ENCODE data around the gene CCDC157. TPM values are rescaled to one million over a fixed set of nuclear protein-coding genes. Genes with fewer than 3 reads are reported as not detected.

CCDC157 gene
- total and polyA plus RNA-seq, 2 donors (not counting 1 experiment from before 2014, with no cell fraction given): 3.6 to 6.4 TPM

DNA sequence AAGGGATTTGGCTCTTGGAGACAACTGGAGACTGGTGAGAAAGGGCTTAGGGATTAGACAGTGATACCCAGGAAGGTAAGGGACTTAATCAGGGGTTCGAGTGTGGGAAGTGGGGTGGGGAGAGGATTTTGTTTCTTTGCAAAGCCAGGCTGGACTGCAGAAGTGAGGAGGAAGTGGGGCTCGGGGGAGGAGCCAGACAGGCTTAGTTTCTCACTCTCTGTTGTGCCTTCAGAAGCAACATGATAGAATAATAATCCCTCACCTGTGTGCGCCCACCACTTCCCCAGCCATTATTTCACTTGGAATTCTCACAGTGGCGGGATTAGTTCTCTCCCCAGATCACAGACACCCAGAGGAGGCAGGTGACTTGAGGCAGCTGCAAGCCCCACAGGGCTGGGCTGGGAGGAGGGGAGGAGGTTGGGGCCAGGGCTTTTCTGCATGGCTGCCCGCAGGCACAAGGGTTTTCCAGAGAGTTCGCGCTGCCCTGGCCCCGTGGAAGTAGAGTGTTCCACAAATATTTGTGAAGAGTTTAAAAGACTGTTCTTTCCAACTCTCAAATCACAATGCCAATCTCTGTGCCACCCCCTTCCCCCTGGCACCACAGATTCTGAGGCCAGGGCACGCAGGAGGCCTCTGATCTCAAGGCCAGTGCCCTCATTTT is 36.0 kb downstream of the CCDC157 start:
- H3K9me3 ChIP-seq (ENCODE audit: control extremely low read depth in 1 of 3, control insufficient read depth in 2 of 3, insufficient read depth in 1 of 3, low read length in 2 of 3): peaks cover 0 to 6% (median 0%) of the 10 kb centered on the region in 3 donors
- no peak overlapping the region for H3K9ac ChIP-seq (ENCODE audit: low read length)
- 87% methylated on average over 3 of the region's 9 CpGs for WGBS (ENCODE audit: insufficient coverage)
- no peaks in the 10 kb centered on the region for H3K9me3 Mint-ChIP-seq (ENCODE audit: insufficient read depth)
- DNase-seq (no peak), ATAC-seq (ENCODE audit: low read depth) (no peak)
- H3K27ac Mint-ChIP-seq: peak overlapping the region; percentile 68
- no peak overlapping the region for H3K4me3 Mint-ChIP-seq
- TF ChIP-seq EZH2 (IDR thresholded peaks at IDR 0.05; ENCODE audit: borderline replicate concordance, insufficient read depth, low read depth, low read length, poor library complexity, severe bottlenecking): no peak
- TF ChIP-seq, protein P1, sequence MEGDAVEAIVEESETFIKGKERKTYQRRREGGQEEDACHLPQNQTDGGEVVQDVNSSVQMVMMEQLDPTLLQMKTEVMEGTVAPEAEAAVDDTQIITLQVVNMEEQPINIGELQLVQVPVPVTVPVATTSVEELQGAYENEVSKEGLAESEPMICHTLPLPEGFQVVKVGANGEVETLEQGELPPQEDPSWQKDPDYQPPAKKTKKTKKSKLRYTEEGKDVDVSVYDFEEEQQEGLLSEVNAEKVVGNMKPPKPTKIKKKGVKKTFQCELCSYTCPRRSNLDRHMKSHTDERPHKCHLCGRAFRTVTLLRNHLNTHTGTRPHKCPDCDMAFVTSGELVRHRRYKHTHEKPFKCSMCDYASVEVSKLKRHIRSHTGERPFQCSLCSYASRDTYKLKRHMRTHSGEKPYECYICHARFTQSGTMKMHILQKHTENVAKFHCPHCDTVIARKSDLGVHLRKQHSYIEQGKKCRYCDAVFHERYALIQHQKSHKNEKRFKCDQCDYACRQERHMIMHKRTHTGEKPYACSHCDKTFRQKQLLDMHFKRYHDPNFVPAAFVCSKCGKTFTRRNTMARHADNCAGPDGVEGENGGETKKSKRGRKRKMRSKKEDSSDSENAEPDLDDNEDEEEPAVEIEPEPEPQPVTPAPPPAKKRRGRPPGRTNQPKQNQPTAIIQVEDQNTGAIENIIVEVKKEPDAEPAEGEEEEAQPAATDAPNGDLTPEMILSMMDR (IDR thresholded peaks at IDR 0.05): no peak
- no peaks in the 10 kb centered on the region for H4K20me1 ChIP-seq (ENCODE audit: control insufficient read depth, insufficient read depth, low read length, poor library complexity, severe bottlenecking)
- POLR2A ChIA-PET: interaction anchor here (0.7 kb wide), 1 partner anchor 34 kb away, joined by 3 read pairs; no protein-coding TSS in a partner anchor
- H3K27me3 ChIP-seq (replicated peaks in 1 of 4; ENCODE audit: control extremely low read depth in 1 of 4, control insufficient read depth in 3 of 4, insufficient read depth in 4 of 4, low read length in 3 of 4): peaks cover 0 to 22% (median 15%) of the 10 kb centered on the region in 4 experiments
- H3K27ac ChIP-seq (ENCODE audit: low read length in 2 of 2): no peak overlapping the region
- H3K4me1 Mint-ChIP-seq: peaks cover 35% of the 10 kb centered on the region
- peaks cover 29% of the 10 kb centered on the region for H3K27me3 Mint-ChIP-seq
- peak overlapping the region; percentile 33 for H3K4me2 ChIP-seq (replicated peaks; ENCODE audit: low read depth, low read length, poor library complexity, severe bottlenecking)
- CTCF ChIA-PET: interaction anchor here (1.0 to 19.9 kb wide), 9 partner anchors 9 to 115 kb away, joined by 3 to 510 read pairs (median 4); partner anchors contain the start of genes CASTOR1 and MTFP1
- H2AFZ ChIP-seq (ENCODE audit: insufficient read depth, low read depth, low read length, poor library complexity, severe bottlenecking): peak overlapping the region; percentile 55
- H3K4me1 ChIP-seq (ENCODE audit: control insufficient read depth in 2 of 2, insufficient read depth in 2 of 2, low read length in 2 of 2): peaks cover 32 to 39% of the 10 kb centered on the region in 2 donors
- H3K4me3 ChIP-seq (ENCODE audit: control extremely low read depth in 1 of 5, extremely low read depth in 1 of 5, insufficient read depth in 1 of 5, low read depth in 2 of 5, low read length in 4 of 5): no peak overlapping the region
- no peaks in the 10 kb centered on the region for H3K36me3 ChIP-seq (replicated peaks in 1 of 2; ENCODE audit: control extremely low read depth in 1 of 2, control insufficient read depth in 1 of 2, extremely low read depth in 1 of 2, insufficient read depth in 2 of 2, low read length in 1 of 2)
- H3K79me2 ChIP-seq (ENCODE audit: control insufficient read depth, insufficient read depth, low read length): no peaks in the 10 kb centered on the region
- intact Hi-C loops (cut with micrococcal nuclease): loop anchor here (10.0 kb wide), 1 partner anchor 202 kb away; the partner anchor contains the start of gene PES1

DNA sequence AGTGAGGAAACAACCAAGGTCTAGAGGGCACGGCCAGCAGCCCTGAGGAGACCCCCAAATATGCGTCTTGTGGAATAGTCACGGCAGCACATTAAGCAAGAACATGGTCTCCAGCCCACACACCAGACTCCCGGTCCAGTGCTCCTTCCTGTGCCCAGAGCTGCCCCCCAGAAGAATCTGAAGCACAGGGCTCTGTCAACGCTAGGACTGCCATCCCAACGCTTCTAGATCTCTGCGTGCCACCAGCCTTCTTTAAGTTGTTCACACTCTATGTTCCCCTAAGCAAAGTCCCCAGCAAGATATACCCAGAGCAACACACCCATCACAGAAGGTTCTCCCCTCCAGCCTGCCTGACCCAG is 36.5 kb downstream of the CCDC157 start:
- peaks cover 34% of the 10 kb centered on the region for H3K27me3 Mint-ChIP-seq

More for the DNA sequence above, 36.5 kb downstream of the CCDC157 start:
- H3K4me3 Mint-ChIP-seq: no peak overlapping the region
- WGBS (ENCODE audit: insufficient coverage): 82% methylated on average over 7 of the region's 7 CpGs
- ChIA-PET POLR2A (no interaction called here), CTCF (interaction anchor here (1.3 to 19.9 kb wide), 4 partner anchors 9 to 115 kb away, joined by 3 to 510 read pairs (median 48); partner anchors contain the start of genes CASTOR1 and MTFP1)
- Histone ChIP-seq H3K4me1 (ENCODE audit: control insufficient read depth in 2 of 2, insufficient read depth in 2 of 2, low read length in 2 of 2) (peaks cover 36 to 40% of the 10 kb centered on the region in 2 donors), H3K79me2 (ENCODE audit: control insufficient read depth, insufficient read depth, low read length) (no peaks in the 10 kb centered on the region), H3K27me3 (replicated peaks in 1 of 4; ENCODE audit: control extremely low read depth in 1 of 4, control insufficient read depth in 3 of 4, insufficient read depth in 4 of 4, low read length in 3 of 4) (peaks cover 0 to 28% (median 19%) of the 10 kb centered on the region in 4 experiments), H4K20me1 (ENCODE audit: control insufficient read depth, insufficient read depth, low read length, poor library complexity, severe bottlenecking) (no peaks in the 10 kb centered on the region), H3K9ac (ENCODE audit: low read length) (no peak overlapping the region), H3K4me3 (ENCODE audit: control extremely low read depth in 1 of 5, extremely low read depth in 1 of 5, insufficient read depth in 1 of 5, low read depth in 2 of 5, low read length in 4 of 5) (no peak overlapping the region), H3K9me3 (ENCODE audit: control extremely low read depth in 1 of 3, control insufficient read depth in 2 of 3, insufficient read depth in 1 of 3, low read length in 2 of 3) (peaks cover 0 to 8% (median 0%) of the 10 kb centered on the region in 3 donors), H3K36me3 (replicated peaks in 1 of 2; ENCODE audit: control extremely low read depth in 1 of 2, control insufficient read depth in 1 of 2, extremely low read depth in 1 of 2, insufficient read depth in 2 of 2, low read length in 1 of 2) (no peaks in the 10 kb centered on the region), H3K4me2 (replicated peaks; ENCODE audit: low read depth, low read length, poor library complexity, severe bottlenecking) (peak overlapping the region; percentile 33), H3K27ac (ENCODE audit: low read length in 2 of 2) (no peak overlapping the region), H2AFZ (ENCODE audit: insufficient read depth, low read depth, low read length, poor library complexity, severe bottlenecking) (no peak overlapping the region)
- intact Hi-C loops (cut with micrococcal nuclease): loop anchor here (10.0 kb wide), 1 partner anchor 202 kb away; the partner anchor contains the start of gene PES1
- no peak for TF ChIP-seq EZH2 (IDR thresholded peaks at IDR 0.05; ENCODE audit: borderline replicate concordance, insufficient read depth, low read depth, low read length, poor library complexity, severe bottlenecking)
- TF ChIP-seq, protein P1 (IDR thresholded peaks at IDR 0.05): no peak
- no peak for DNase-seq
- ATAC-seq (ENCODE audit: low read depth): no peak
- H3K9me3 Mint-ChIP-seq (ENCODE audit: insufficient read depth): no peaks in the 10 kb centered on the region
- H3K27ac Mint-ChIP-seq: no peak overlapping the region
- H3K4me1 Mint-ChIP-seq: peaks cover 35% of the 10 kb centered on the region

Data from B cell (primary cell).